NCI-H2196 treated with DMSO at 0.1 percent for 48 hours (cell line): ENCODE data around the gene TAF4.
"Not testable (repeated sequence)": the region's sequence is repeated elsewhere in the genome, so short reads cannot be mapped to it uniquely, and the experiment has no call there.

Experiments used
- DNase-seq: peaks from one replicate; lab custom pipeline; 2025; ENCODE audit not compliant: unreplicated experiment; lab: John Stamatoyannopoulos, UW

The TAF4 gene

GRCh38 chr20:62056975-62057374 lies 8.7 kb downstream of the TAF4 start:
- no peak for DNase-seq

DNA sequence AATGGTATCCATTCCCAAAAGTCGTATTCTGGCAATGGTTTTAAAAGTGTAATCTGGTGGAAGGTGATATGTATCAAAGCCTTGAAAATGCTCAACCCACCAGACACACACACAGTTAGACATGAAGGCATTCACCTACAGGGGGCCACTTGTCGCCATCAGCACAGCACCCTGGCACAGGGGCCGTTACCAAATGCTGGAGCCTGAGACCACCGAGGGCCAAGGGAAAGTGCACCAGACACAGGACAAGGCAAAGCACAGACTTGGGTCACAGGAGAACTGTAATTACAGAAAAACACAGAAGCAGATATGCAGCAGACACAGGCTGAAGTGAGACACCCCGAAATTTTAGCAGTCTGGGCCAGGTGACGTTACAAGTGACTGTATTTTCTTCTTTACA lies 9.3 kb downstream of the TAF4 start:
- no peak for DNase-seq

- not testable (repeated sequence) for DNase-seq
Observed at GRCh38 chr20:62055862-62056115, 9.9 kb downstream of the TAF4 start.

DNA sequence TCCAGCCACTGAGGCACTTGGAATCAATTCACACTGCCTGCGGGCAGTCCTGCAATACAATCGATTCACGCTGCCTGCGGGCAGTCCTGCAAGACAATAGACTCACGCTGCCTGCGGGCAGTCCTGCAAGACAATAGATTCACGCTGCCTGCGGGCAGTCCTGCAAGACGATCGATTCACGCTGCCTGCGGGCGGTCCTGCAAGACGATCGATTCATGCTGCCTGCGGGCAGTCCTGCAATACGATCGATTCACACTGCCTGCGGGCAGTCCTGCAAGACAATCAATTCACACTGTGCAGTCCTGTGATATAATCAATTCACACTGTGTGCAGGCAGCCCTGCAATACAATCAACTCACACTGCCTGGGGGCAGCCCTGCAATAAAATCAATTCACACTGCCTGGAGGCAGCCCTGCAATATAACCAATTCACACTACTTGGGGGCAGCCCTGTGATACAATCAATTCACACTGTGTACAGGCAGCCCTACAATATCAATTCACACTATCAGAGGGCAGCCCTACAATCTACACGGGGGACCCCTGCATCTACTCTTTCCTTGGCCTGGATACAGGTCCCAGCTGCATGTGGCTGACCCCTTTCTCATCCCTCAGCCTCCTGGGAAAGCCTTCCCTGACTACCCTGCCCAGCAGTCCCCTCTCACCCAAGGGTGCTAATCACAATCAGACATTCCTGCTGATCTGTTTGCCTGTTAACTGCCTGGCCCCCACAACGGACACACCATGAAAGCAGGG lies 10.4 kb downstream of the TAF4 start:
- DNase-seq = no peak

- no peak for DNase-seq
Observed at GRCh38 chr20:62054451-62054953, 11.2 kb downstream of the TAF4 start.

GRCh38 chr20:62053465-62054196 lies 12.1 kb downstream of the TAF4 start:
- no peak for DNase-seq

- no peak for DNase-seq
Observed at GRCh38 chr20:62052842-62053464, 12.7 kb downstream of the TAF4 start.

- DNase-seq = no peak
Observed at GRCh38 chr20:62052336-62052841, 13.3 kb downstream of the TAF4 start.

- no peak for DNase-seq
Observed at GRCh38 chr20:62051546-62052255, 14.0 kb downstream of the TAF4 start.

- DNase-seq = no peak
Observed at GRCh38 chr20:62051144-62051543, 14.5 kb downstream of the TAF4 start.

DNA sequence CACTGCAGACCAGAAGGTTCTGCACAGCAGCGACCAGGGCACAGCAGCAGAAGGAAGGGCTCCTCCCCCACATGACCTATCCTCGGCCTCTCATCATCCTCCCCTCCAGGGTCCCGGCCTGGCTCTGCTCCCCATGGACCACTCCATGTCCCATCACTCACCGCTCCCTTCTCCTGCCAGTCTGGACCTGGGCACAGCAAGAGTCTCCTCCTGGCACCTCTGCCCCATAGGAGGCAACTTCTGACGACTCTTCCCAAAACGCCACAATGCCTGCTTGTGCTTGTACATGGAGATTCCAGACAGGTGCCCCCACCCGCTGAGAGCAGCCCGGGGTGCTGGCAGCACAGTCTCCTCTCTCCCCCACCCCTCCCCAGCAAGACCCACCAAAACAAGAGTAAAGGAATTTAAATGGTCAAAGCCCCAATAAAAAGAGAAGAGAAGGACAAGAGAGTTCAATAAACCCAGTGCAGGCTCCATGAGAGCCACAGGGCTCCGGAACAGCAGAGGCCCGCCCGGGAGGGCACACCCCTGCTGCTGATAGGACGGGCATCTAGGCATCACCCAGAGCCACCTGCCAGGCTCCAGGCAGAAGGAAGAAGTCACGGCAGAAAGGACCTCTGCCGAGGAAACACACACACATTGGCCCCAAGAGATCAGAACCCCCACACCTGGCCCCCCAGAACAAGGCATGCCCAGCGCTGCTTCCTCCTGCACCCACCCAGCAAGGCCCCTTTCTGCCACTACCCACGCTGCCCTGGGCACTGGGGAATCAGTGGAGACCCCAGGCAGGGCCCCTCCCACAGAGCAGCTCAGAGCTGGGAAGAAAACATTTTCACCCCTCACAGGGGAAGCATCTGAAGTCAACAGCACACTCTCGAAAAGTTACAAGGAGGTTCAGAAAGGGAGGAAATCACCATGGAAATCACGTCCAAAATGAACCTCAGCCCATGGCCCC lies 15.2 kb downstream of the TAF4 start:
- DNase-seq = no peak

DNA sequence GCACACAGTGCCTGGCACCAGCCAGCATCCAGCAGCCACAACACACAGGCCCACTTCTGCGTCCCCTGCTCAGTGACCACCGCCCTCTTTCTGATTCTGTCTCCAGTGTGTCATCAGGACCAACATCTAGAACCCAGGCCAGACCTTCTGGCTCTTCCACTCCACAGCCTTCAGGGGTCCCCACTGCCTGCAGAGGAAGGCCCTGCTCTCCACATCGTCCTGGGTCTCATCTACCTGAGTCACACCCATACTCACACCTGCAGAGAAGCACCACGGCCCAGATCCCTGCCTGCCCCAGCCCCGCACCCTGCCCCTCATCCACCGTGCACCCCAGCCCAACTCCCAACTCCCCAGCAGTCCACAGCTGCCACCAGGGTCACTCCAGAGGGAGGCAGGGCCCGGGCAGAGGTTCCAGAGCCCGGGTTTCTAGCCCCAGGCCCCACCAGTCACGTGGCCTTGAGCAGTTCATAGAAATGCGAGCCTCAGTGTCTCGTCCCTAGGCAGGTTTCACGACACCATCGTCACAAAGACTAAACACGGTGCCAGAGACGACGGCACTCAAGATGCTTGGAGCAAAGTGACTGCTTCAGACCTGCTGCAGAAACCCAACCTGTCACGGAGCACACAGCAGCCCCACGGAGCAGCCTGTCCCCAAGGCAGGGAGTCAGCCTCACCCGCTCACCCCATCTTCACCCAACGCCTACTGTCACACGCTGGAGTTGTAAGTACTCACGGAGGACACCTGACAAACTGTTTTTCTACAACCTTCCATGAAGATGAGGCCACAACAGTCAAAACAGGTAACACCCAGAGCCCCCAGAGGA lies 16.1 kb downstream of the TAF4 start:
- no peak for DNase-seq

DNA sequence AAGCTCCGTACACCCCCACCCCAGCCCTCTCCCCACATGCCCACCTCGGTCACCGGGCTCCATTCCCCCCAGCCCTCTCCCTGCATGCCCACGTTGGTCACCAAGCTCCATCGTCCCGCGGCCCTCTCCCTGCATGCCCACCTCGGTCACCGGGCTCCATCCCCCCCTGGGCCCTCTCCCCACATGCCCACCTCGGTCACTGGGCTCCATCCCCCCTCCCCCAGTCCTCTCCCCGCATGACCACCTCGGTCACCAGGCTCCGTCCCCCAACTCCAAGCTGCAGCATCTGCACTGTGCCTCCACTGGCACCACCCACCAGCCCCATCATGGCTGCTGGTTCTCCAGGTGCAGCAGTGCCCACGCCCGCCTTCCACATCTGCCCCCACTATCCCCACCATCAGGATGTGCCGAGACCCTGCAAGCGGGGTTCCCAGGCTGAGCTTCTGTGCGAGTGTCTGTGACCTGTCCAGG lies 16.8 kb downstream of the TAF4 start:
- no peak for DNase-seq

DNA sequence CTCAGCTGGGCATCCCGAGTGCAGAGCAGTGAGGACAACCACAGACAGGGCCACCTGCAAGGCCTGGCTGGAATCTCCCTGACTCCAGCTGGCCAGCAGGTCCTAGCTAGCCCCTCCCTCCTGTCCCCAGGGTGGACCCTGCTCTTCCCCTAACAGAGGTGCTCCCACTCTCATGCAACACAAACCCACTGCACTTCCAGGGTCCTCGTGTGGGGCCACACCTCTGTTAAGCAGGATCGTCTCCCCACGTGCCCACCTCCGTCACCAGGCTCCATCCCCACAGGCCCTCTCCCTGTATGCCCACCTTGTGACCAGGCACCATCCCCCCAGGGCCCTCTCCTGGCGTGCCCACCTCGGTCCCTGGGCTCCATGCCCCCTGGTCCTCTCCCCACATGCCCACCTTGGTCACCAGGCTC lies 17.3 kb downstream of the TAF4 start:
- DNase-seq = no peak

DNA sequence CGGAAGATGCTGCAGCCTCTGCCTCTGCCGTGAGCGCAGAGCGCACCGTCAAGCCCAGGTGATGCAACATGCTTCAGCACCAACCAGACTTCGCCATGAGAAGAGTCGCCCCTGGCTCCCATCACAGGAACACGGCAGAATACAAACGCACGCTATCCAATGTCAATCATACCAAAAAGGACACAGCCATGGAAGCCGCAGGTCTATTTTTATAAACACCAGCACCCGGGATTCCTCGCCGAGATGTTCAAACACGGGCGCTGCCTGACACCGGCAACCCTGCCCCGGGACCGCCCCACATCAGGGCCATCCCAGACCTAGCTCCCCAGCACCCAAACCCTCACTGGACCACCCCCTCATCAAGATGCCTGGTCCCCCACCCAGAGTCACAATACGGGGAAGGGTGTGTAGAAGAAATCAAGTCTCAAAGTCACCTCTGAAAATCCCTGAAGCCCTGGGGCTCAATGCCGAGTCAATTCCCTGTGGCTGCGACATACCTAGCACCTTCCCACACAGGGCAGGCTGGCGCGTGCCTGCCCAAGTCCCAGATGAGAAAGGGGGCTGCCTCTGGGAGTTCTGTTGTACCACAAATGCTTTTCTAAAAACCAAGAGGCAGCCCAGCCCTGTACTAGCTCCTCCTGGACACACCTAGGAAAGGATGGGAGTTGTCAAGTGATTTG lies 17.9 kb downstream of the TAF4 start:
- no peak for DNase-seq

- no peak for DNase-seq
Observed at GRCh38 chr20:62046431-62046830, 19.2 kb downstream of the TAF4 start.

DNA sequence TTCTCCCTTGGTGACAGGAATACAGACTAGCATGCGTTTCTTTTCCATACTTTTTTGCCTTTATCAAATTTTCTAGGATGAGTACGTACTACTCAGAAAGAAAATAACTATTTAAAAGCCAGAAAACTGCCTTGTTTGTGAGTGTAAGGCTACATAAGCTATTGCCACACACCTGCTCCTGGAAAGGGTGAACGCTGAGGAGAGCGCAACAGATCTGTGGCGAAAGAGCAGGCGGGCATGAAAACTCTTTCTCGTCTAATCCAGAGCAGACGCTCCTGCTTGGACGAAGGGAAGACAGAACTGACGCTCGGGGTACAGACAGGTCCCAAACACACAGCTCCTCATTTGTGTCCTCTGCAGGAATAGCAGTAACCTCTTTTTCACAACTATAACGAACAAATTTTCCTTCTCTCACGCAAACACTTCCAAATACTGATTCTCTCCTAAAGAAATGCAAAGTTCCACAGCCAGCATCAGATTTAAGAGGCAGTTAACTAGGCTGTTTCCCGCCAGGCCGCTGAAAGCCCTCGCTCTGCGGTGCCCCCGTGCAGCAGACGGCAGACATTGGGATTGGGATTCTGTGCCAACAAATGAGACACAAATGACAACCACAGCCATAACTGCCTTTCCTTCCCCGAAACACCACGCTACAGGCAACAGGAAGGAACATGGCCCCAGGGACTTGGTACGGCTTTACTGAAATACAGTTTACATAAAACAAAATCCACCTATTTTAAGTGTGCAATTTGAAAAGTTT lies 20.0 kb downstream of the TAF4 start:
- no peak for DNase-seq

DNA sequence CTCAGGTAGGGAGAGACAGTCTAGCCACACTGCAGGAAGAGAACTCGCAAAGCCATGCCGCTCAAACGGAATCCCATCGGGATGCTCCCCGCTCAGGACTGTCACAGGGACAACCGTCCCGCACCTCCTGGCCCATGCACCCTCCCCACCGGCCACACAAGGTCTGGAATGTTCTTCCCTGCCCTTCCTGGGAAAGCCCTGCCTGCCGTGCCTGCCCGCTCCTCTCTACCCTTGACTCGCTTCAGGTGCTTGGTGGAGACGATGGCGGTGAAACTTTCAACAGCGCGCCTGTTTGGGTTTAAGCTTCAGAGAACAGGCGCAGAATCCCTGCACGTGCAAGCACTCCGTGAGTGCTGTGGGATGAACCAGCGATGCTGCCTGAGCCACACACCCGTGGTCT lies 20.6 kb downstream of the TAF4 start:
- no peak for DNase-seq
